ENCODE results near the gene RUNX1.
A peak's percentile ranks its signal among the peaks of the same experiment; 100 is the strongest.

RUNX1 gene

DNA sequence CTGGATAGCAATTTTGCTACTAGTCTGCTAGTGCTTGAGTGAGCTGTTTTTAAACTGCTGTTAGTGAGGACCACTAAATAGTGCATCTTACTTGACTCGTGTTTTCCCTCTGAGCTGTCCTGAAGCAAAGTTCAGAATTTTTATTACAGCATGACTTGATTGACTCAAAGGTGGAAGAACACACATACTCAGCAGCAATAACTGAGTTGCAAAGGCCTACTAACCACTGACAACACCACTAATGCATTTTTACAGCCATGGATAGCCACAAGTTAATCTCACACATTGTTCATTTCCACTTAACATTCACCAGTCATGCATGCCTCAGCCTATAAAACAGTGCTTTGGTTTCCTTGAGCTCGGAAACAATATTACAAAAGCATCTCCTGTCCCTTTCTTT lies 148.7 kb downstream of the RUNX1 start:
- Mint-ChIP-seq H3K27me3 (ENCODE audit: low read depth) (peaks cover 42% of the 10 kb centered on the region), H3K27ac (no peak overlapping the region), H3K9me3 (peaks cover 15% of the 10 kb centered on the region), H3K4me1 (no peaks in the 10 kb centered on the region), H3K36me3 (ENCODE audit: low read depth) (no peaks in the 10 kb centered on the region), H3K4me3 (no peak overlapping the region)
- TF ChIP-seq, protein P1, sequence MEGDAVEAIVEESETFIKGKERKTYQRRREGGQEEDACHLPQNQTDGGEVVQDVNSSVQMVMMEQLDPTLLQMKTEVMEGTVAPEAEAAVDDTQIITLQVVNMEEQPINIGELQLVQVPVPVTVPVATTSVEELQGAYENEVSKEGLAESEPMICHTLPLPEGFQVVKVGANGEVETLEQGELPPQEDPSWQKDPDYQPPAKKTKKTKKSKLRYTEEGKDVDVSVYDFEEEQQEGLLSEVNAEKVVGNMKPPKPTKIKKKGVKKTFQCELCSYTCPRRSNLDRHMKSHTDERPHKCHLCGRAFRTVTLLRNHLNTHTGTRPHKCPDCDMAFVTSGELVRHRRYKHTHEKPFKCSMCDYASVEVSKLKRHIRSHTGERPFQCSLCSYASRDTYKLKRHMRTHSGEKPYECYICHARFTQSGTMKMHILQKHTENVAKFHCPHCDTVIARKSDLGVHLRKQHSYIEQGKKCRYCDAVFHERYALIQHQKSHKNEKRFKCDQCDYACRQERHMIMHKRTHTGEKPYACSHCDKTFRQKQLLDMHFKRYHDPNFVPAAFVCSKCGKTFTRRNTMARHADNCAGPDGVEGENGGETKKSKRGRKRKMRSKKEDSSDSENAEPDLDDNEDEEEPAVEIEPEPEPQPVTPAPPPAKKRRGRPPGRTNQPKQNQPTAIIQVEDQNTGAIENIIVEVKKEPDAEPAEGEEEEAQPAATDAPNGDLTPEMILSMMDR (IDR thresholded peaks at IDR 0.05; ENCODE audit: unreplicated experiment in 3 of 3): no peak

DNA sequence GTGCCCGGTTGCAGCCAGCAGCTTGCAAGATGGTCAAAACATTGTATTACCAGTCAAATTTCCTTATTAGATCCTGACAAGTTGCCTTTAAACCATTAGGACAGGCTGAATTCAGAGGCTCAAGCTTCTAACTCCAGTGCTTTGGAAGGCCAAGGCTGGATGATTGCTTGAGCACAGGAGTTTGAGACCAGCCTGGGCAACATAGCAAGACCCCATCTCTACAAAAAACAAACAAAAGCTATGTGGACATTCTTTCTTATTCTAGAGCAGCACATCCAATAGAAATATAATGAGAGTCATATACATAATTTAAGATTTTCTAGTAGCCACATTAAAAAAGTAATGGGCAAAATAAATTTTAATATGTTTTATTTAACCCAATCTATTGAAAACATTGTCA lies 149.3 kb downstream of the RUNX1 start:
- TF ChIP-seq, protein P1 (IDR thresholded peaks at IDR 0.05; ENCODE audit: unreplicated experiment in 3 of 3): no peak
- H3K27me3 Mint-ChIP-seq (ENCODE audit: low read depth): peaks cover 41% of the 10 kb centered on the region
- H3K4me3 Mint-ChIP-seq: no peak overlapping the region
- no peaks in the 10 kb centered on the region for H3K36me3 Mint-ChIP-seq (ENCODE audit: low read depth)
- H3K27ac Mint-ChIP-seq: no peak overlapping the region
- peaks cover 15% of the 10 kb centered on the region for H3K9me3 Mint-ChIP-seq
- H3K4me1 Mint-ChIP-seq: no peaks in the 10 kb centered on the region

DNA sequence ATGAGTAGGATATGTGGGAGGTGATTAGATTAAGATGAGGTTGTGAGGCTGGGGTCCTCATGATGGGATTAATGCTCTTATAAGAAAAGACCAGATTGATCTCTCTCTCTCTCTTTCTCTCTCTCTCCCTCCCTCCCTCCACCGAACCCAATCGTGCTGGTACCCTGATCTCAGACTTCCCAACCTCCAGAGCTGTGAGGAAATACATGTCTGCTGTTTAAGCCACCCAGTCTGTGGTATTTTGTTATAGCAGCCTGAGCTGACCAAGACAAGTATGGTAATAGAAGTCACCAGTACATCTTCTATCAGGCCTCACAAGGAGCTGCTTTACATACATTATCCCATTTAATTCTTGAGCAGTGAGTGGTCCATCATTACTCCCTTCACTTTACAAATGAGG lies 149.8 kb downstream of the RUNX1 start:
- TF ChIP-seq, protein P1 (IDR thresholded peaks at IDR 0.05; ENCODE audit: unreplicated experiment in 3 of 3): no peak
- H3K4me1 Mint-ChIP-seq: no peaks in the 10 kb centered on the region
- no peak overlapping the region for H3K4me3 Mint-ChIP-seq
- H3K27me3 Mint-ChIP-seq (ENCODE audit: low read depth): peaks cover 43% of the 10 kb centered on the region
- peaks cover 15% of the 10 kb centered on the region for H3K9me3 Mint-ChIP-seq
- H3K27ac Mint-ChIP-seq: no peak overlapping the region
- no peaks in the 10 kb centered on the region for H3K36me3 Mint-ChIP-seq (ENCODE audit: low read depth)

DNA sequence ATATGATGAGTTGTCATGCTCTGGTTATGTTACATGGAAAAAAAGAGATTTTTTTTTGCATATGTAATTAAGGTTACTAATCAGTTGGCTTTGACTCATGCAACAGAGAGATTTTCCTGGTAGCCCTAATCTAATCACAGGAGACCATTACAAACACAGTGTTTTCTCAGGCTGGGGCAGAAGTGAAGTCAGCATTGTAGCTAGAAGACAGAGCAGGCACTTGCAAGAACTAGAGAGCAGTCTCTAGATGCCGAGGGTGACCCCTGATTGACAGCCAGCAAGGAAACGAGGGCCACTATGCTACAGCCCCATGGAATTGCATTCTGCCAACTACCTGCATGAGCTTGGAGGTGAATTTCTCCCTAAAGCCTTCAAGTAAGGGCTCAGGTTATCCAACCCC lies 151.3 kb downstream of the RUNX1 start:
- H3K27ac Mint-ChIP-seq: no peak overlapping the region
- peaks cover 58% of the 10 kb centered on the region for H3K27me3 Mint-ChIP-seq (ENCODE audit: low read depth)
- H3K4me3 Mint-ChIP-seq: no peak overlapping the region
- H3K4me1 Mint-ChIP-seq: no peaks in the 10 kb centered on the region
- no peaks in the 10 kb centered on the region for H3K36me3 Mint-ChIP-seq (ENCODE audit: low read depth)
- H3K9me3 Mint-ChIP-seq: peaks cover 15% of the 10 kb centered on the region
- TF ChIP-seq, protein P1 (IDR thresholded peaks at IDR 0.05; ENCODE audit: unreplicated experiment in 3 of 3): no peak

DNA sequence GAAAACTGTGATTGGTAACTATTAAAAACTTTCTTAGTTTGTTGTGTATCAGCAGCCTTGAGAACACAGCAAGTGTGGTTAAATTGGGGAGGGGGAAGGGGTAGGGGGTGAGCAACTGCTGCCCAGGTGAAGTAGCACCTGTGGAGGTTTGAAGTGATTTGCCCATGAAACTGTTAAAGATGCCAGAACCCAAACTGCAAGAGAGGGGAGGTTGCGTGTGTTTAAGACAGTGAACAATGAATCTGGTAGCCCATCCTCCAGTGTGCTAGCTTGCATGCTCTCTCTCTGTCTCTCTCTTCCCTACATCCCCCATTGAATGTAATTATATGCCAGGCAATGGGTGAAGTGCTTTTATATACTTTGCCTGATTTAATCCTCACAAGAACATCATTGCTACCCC lies 154.7 kb downstream of the RUNX1 start:
- TF ChIP-seq, protein P1 (IDR thresholded peaks at IDR 0.05; ENCODE audit: unreplicated experiment in 3 of 3): no peak
- H3K36me3 Mint-ChIP-seq (ENCODE audit: low read depth): no peaks in the 10 kb centered on the region
- H3K9me3 Mint-ChIP-seq: peaks cover 15% of the 10 kb centered on the region
- H3K27me3 Mint-ChIP-seq (ENCODE audit: low read depth): peaks cover 76% of the 10 kb centered on the region
- no peak overlapping the region for H3K27ac Mint-ChIP-seq
- H3K4me3 Mint-ChIP-seq: no peak overlapping the region
- H3K4me1 Mint-ChIP-seq: peaks cover 9% of the 10 kb centered on the region

DNA sequence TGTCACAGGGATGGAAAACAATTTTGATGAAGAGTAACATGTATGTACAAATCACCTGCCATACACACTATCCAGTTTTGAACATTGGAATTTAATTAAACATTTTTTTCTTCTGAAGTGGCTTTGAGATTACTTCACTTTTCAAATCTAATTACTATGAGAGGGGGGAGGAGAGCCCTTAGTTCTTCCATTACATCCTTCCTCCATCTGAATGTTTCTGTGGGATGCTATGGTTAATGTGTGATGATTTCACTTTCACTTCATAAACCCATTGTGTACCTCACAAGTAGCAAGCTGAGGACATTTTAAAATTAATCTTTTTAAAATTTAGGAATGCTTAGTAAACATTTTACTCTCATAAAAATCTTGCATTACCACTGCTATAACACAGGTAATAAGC lies 156.9 kb downstream of the RUNX1 start:
- H3K9me3 Mint-ChIP-seq: peaks cover 10% of the 10 kb centered on the region
- H3K4me3 Mint-ChIP-seq: peak overlapping the region in 1 of 3 experiments; percentile 19
- TF ChIP-seq, protein P1 (IDR thresholded peaks at IDR 0.05; ENCODE audit: unreplicated experiment in 3 of 3): no peak
- no peak overlapping the region for H3K27ac Mint-ChIP-seq
- no peaks in the 10 kb centered on the region for H3K36me3 Mint-ChIP-seq (ENCODE audit: low read depth)
- H3K4me1 Mint-ChIP-seq: peaks cover 18% of the 10 kb centered on the region
- H3K27me3 Mint-ChIP-seq (ENCODE audit: low read depth): peaks cover 73% of the 10 kb centered on the region
